SK-N-SH treated with all-trans-retinoic acid at 6 μM for 48 hours (cell line): ENCODE data around the gene CAMK2A.

Experiments
- ATAC-seq: fragments of 200-7000 bp; cut with Tn5 transposase; 3 replicates; pipeline ENCODE4 v1.9.1; 2020; ENCODE audit warnings: mild to moderate bottlenecking, moderate library complexity
- ARNTL ChIP-seq: fragments of 450-650 bp; formaldehyde crosslinking; IDR thresholded peaks from 2 replicates; pipeline ENCODE4 v1.5.0; 2020; ENCODE audit warnings: low read depth, mild to moderate bottlenecking, moderate library complexity, borderline replicate concordance
- BACH2 ChIP-seq: fragments of 250-450 bp; sonication (Bioruptor Pico); IDR thresholded peaks from 2 replicates; pipeline ENCODE4 v1.9.0; 2021; ENCODE audit warnings: mild to moderate bottlenecking, borderline replicate concordance
- CREB5 ChIP-seq: fragments of 250-450 bp; sonication (Bioruptor Pico); IDR thresholded peaks from 2 replicates; pipeline ENCODE4 v1.5.1; 2020; ENCODE audit warnings: low read depth, mild to moderate bottlenecking, moderate library complexity
- CSDC2 ChIP-seq: fragments of 250-450 bp; sonication (Bioruptor Pico); IDR thresholded peaks from 2 replicates; pipeline ENCODE4 v1.5.0; 2020; ENCODE audit warnings: mild to moderate bottlenecking, moderate library complexity
- CSRNP3 ChIP-seq: fragments of 250-450 bp; sonication (Bioruptor Pico); IDR thresholded peaks from 2 replicates; pipeline ENCODE4 v1.5.1; 2021; ENCODE audit warnings: mild to moderate bottlenecking, moderate library complexity
- ESRRG ChIP-seq: fragments of 250-450 bp; sonication (Bioruptor Pico); IDR thresholded peaks from 2 replicates; pipeline ENCODE4 v1.6.1; 2021; ENCODE audit warnings: mild to moderate bottlenecking
- GLIS3 ChIP-seq: fragments of 250-450 bp; sonication (Bioruptor Pico); IDR thresholded peaks from 2 replicates; pipeline ENCODE4 v1.5.0; 2020; ENCODE audit warnings: mild to moderate bottlenecking, moderate library complexity
- ISL1 ChIP-seq: fragments of 250-450 bp; sonication (Bioruptor Pico); IDR thresholded peaks from 2 replicates; pipeline ENCODE4 v2.1.2; 2022; ENCODE audit warnings: mild to moderate bottlenecking, moderate library complexity
- OSR1 ChIP-seq: fragments of 250-450 bp; sonication (Bioruptor Pico); IDR thresholded peaks from 2 replicates; pipeline ENCODE4 v1.8.0; 2022; ENCODE audit warnings: moderate library complexity, mild to moderate bottlenecking, inconsistent platforms
- PATZ1 ChIP-seq: fragments of 250-450 bp; sonication (Bioruptor Pico); IDR thresholded peaks from 2 replicates; pipeline ENCODE4 v1.8.0; 2020; ENCODE audit warnings: mild to moderate bottlenecking, moderate library complexity, borderline replicate concordance
- POU6F1 ChIP-seq: fragments of 250-450 bp; sonication (Bioruptor Pico); IDR thresholded peaks from 2 replicates; pipeline ENCODE4 v1.8.0; 2021; ENCODE audit warnings: low read depth, mild to moderate bottlenecking, moderate library complexity, borderline replicate concordance
- PPARA ChIP-seq: fragments of 250-450 bp; sonication (Bioruptor Pico); IDR thresholded peaks from 2 replicates; pipeline ENCODE4 v1.5.0; 2020; ENCODE audit warnings: mild to moderate bottlenecking, borderline replicate concordance
- RARB ChIP-seq: fragments of 250-450 bp; sonication (Bioruptor Pico); IDR thresholded peaks from 2 replicates; pipeline ENCODE4 v1.8.0; 2021; ENCODE audit warnings: mild to moderate bottlenecking, moderate library complexity
- SNAI2 ChIP-seq: fragments of 250-450 bp; sonication (Bioruptor Pico); IDR thresholded peaks from 2 replicates; pipeline ENCODE4 v1.5.0; 2020; ENCODE audit warnings: mild to moderate bottlenecking, moderate library complexity
- TCF4 ChIP-seq: fragments of 250-450 bp; sonication (Bioruptor Pico); IDR thresholded peaks from 2 replicates; pipeline ENCODE4 v1.8.0; 2021; ENCODE audit warnings: mild to moderate bottlenecking, moderate library complexity, borderline replicate concordance
- TOX ChIP-seq: fragments of 250-450 bp; sonication (Bioruptor Pico); IDR thresholded peaks from 2 replicates; pipeline ENCODE4 v1.8.0; 2021; ENCODE audit warnings: mild to moderate bottlenecking, moderate library complexity, borderline replicate concordance
- TSHZ2 ChIP-seq: fragments of 250-450 bp; sonication (Bioruptor Pico); IDR thresholded peaks from 2 replicates; pipeline ENCODE4 v1.5.0; 2020; ENCODE audit warnings: mild to moderate bottlenecking, moderate library complexity
- ZC3H10 ChIP-seq: fragments of 250-450 bp; sonication (Bioruptor Pico); IDR thresholded peaks from 2 replicates; pipeline ENCODE4 v1.5.1; 2021; ENCODE audit warnings: mild to moderate bottlenecking, moderate library complexity
- ZFP3 ChIP-seq: fragments of 250-450 bp; sonication (Bioruptor Pico); IDR thresholded peaks from 2 replicates; pipeline ENCODE4 v1.5.0; 2020; ENCODE audit warnings: mild to moderate bottlenecking, moderate library complexity
- ZFP30 ChIP-seq: fragments of 450-650 bp; formaldehyde crosslinking; IDR thresholded peaks from 2 replicates; pipeline ENCODE4 v1.5.0; 2022; ENCODE audit warnings: mild to moderate bottlenecking, moderate library complexity
- ZNF565 ChIP-seq: fragments of 450-650 bp; formaldehyde crosslinking; conservative IDR thresholded peaks from 2 replicates; pipeline ENCODE4 v1.5.0; 2020; ENCODE audit warnings: low read depth, mild to moderate bottlenecking, moderate library complexity
- ZNF70 ChIP-seq: fragments of 450-650 bp; formaldehyde crosslinking; IDR thresholded peaks from 2 replicates; pipeline ENCODE4 v1.5.0; 2020; ENCODE audit warnings: mild to moderate bottlenecking, moderate library complexity

CAMK2A gene

GRCh38 chr5:150327139-150327538 is 37.6 kb upstream of the CAMK2A start:
- no peak for TF ChIP-seq ZC3H10 (CRISPR knock-in tag)
- no peak for ATAC-seq

- TF ChIP-seq ESRRG (CRISPR knock-in tag) (no peak), SNAI2 (CRISPR knock-in tag) (no peak), POU6F1 (CRISPR knock-in tag) (no peak), ISL1 (CRISPR knock-in tag) (no peak), CSRNP3 (CRISPR knock-in tag) (no peak), RARB (CRISPR knock-in tag) (no peak), PPARA (no peak), ZC3H10 (CRISPR knock-in tag) (no peak), ARNTL (CRISPR knock-in tag) (no peak), OSR1 (CRISPR knock-in tag) (no peak), PATZ1 (CRISPR knock-in tag) (no peak), ZFP3 (CRISPR knock-in tag) (no peak), GLIS3 (no peak), CSDC2 (CRISPR knock-in tag) (no peak), CREB5 (no peak), BACH2 (CRISPR knock-in tag) (no peak), TCF4 (no peak), ZFP30 (CRISPR knock-in tag) (no peak), ZNF565 (CRISPR knock-in tag) (no peak), ZNF70 (CRISPR knock-in tag) (no peak)
- ATAC-seq = no peak
These were observed 37.1 kb upstream of the CAMK2A start for GRCh38 chr5:150326707-150327106.

GRCh38 chr5:150325426-150325825 is 35.9 kb upstream of the CAMK2A start:
- ATAC-seq = no peak
- TF ChIP-seq ZNF70 (CRISPR knock-in tag) = no peak

GRCh38 chr5:150323819-150324218 is 34.2 kb upstream of the CAMK2A start:
- no peak for ATAC-seq
- TF ChIP-seq OSR1 (CRISPR knock-in tag) (no peak), ZC3H10 (CRISPR knock-in tag) (no peak), ARNTL (CRISPR knock-in tag) (no peak), ISL1 (CRISPR knock-in tag) (no peak), SNAI2 (CRISPR knock-in tag) (no peak), PATZ1 (CRISPR knock-in tag) (no peak), ZFP3 (CRISPR knock-in tag) (no peak), TOX (CRISPR knock-in tag) (no peak), TSHZ2 (CRISPR knock-in tag) (no peak), POU6F1 (CRISPR knock-in tag) (no peak), CREB5 (no peak), PPARA (no peak), TCF4 (no peak)
